ENCODE measurements around the gene TRIP13. TPM values are rescaled to one million over a fixed set of nuclear protein-coding genes. Genes with fewer than 3 reads are reported as not detected.

TRIP13 gene
- total RNA-seq, 1 experiment from 2014 or later, result 82.0 TPM

Other genes starting within 250 kb of the TRIP13 start
- not detected in 2 replicates for gene TPPP, start 199.5 kb upstream of the TRIP13 start, total RNA-seq (2014; rRNA removed; shearing (Covaris generic); ENCODE audit: low replicate concordance)
- gene ZDHHC11B, start 108.2 kb upstream of the TRIP13 start, total RNA-seq (2014; rRNA removed; shearing (Covaris generic); ENCODE audit: low replicate concordance), result not detected in 2 replicates
- 0.56 TPM in 1 of 2 replicates, not detected in the other for gene ZDHHC11, start 41.9 kb upstream of the TRIP13 start, total RNA-seq (2014; rRNA removed; shearing (Covaris generic); ENCODE audit: low replicate concordance)
- gene BRD9, start 83 bp upstream of the TRIP13 start, total RNA-seq (2014; rRNA removed; shearing (Covaris generic); ENCODE audit: low replicate concordance), result 15.8 and 27.5 TPM in 2 replicates
- 3.4 and 5.7 TPM in 2 replicates for gene NKD2, start 115.9 kb downstream of the TRIP13 start, total RNA-seq (2014; rRNA removed; shearing (Covaris generic); ENCODE audit: low replicate concordance)
- gene SLC12A7, start 219.2 kb downstream of the TRIP13 start, total RNA-seq (2014; rRNA removed; shearing (Covaris generic); ENCODE audit: low replicate concordance), result 28.1 and 39.7 TPM in 2 replicates

All from MG63 (cell line).